Stomach (tissue), 9 donors: ENCODE results near the gene MTFR2. TPM values are rescaled to one million over a fixed set of nuclear protein-coding genes. Genes with fewer than 3 reads are reported as not detected.
A peak's percentile ranks its signal among the peaks of the same experiment; 100 is the strongest.

Experiments
- DNase-seq, 2 donors: peaks; one replicate each; pipeline versions ENCODE4 v3.0.0 to v3.0.0-alpha.2; 2013 to 2019
- H3K27ac ChIP-seq, 5 donors: fragments of 200-600 bp in 4 of 5; sonication (generic) in 4 of 5; one replicate each; pipeline ENCODE4 v1.5.1; 2013 to 2019; ENCODE audit warnings: mild to moderate bottlenecking in 1 of 5, moderate library complexity in 1 of 5
- H3K27me3 ChIP-seq, 3 donors: fragments of 200-600 bp; sonication (generic); one replicate each; pipeline ENCODE4 v1.5.1; 2017 to 2019; ENCODE audit warnings: mixed run types in 1 of 3
- H3K36me3 ChIP-seq, 4 donors: fragments of 200-600 bp; sonication (generic); 1 replicate in 3 of 4; 2 replicates in 1 of 4; pipeline ENCODE4 v1.5.1; 2016 to 2019
- H3K4me1 ChIP-seq, 4 donors: fragments of 200-600 bp; sonication (generic); one replicate each; pipeline ENCODE4 v1.5.1; 2016 to 2019
- H3K4me3 ChIP-seq, 4 donors: fragments of 200-600 bp; sonication (generic) in 3 of 4; one replicate each; pipeline ENCODE4 v1.5.1; 2016 to 2019; ENCODE audit warnings: mild to moderate bottlenecking in 1 of 4
- H3K9me3 ChIP-seq, 4 donors: fragments of 200-600 bp; sonication (generic); one replicate each; pipeline ENCODE4 v1.5.1; 2016 to 2019
- CTCF ChIP-seq, 7 experiments: fragments of 450-650 bp in 4 of 7; fragments of 200-600 bp in 3 of 7; sonication (generic) in 3 of 7; IDR thresholded peaks; one replicate each; pipeline ENCODE4 v1.5.1; 2016 to 2019; ENCODE audit warnings: antibody characterized with exemption in 7 of 7, control low read depth in 2 of 7, mild to moderate bottlenecking in 1 of 7
- EP300 ChIP-seq: sonication (generic); formaldehyde crosslinking; IDR thresholded peaks from one replicate; pipeline ENCODE4 v1.6.1; 2017; ENCODE audit warnings: antibody characterized with exemption
- POLR2A ChIP-seq, 4 donors: fragments of 450-650 bp; IDR thresholded peaks; one replicate each; pipeline ENCODE4 v1.6.1; 2016; ENCODE audit warnings: antibody characterized with exemption in 4 of 4, control low read depth in 2 of 4, mild to moderate bottlenecking in 1 of 4, moderate library complexity in 1 of 4
- POLR2AphosphoS5 ChIP-seq, 3 donors: sonication (generic); formaldehyde crosslinking; IDR thresholded peaks; one replicate each; pipeline ENCODE4 v1.6.1; 2016; ENCODE audit warnings: antibody characterized with exemption in 3 of 3
- WGBS, 5 donors: extraction: QIAGEN DNeasy Blood & Tissue Kit in 3 of 5; methylation state at CpG; one replicate each; pipeline versions ENCODE4 v1.1.5 to v1.1.7; 2013 to 2018; 5-methylcytosine and 5-hydroxymethylcytosine counted together
- intact Hi-C: fragments of 100-400 bp; cut with DNase I; formaldehyde crosslinking; loops from one replicate; pipeline ENCODE4 v1.15.1; 2023; ENCODE audit warnings: low total_unique reads
- polyA plus RNA-seq, 3 donors: library from polyadenylated mRNA; stranded (reverse); fragments of 200-250 nt; gene quantifications; one replicate each; pipeline ENCODE4 v1.2.3, GENCODE V29; 2013
- total RNA-seq, 5 donors: library from RNA; depleted of rRNA; stranded (reverse); fragments of >200 nt; gene quantifications; one replicate each; pipeline versions ENCODE4 v1.1.0 to v1.2.3, GENCODE V29; 2014 to 2016
- donor health status: healthy with polysubstance abuse.
- donor health status: Bipolar disorder and iron deficiency.
- donor health status: healthy.

The MTFR2 gene
- total and polyA plus RNA-seq, 8 donors = 1.8 to 4.0 (median 2.0) TPM; not detected in 3

DNA sequence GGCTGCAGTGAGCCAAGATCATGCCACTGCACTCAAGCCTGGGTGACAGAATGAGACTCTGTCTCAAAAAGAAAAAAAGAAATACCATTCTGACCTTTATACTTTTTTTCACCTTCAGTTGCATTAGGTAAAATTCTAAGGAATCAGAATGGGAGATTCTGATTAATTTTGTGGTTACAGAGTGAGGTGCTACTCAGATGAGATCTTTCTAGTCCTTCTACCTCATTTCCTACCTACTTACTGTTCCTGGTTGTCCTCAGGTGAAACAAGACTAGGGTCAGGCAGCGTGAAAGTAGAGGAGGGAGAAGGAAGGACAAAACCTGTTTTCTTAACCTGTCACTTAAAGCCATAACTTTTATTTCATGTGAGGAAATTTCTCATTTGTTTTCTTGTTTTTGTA is 63.7 kb downstream of the MTFR2 start:
- Histone ChIP-seq H3K9me3 (no peaks in the 10 kb centered on the region), H3K27ac (no peak overlapping the region), H3K36me3 (peaks cover 0 to 16% (median 3%) of the 10 kb centered on the region in 4 donors), H3K27me3 (no peaks in the 10 kb centered on the region), H3K4me3 (no peak overlapping the region), H3K4me1 (peaks cover 0 to 5% (median 0%) of the 10 kb centered on the region in 4 donors)
- intact Hi-C loops = no loop called here
- no peak for TF ChIP-seq POLR2A (IDR thresholded peaks at IDR 0.05)
- no peak for TF ChIP-seq EP300
- no peak for TF ChIP-seq POLR2AphosphoS5 (IDR thresholded peaks at IDR 0.05)
- 91 to 100% (median 92%) methylated on average over 1 of the region's 1 CpG for WGBS, 5 donors
- DNase-seq = no peak

DNA sequence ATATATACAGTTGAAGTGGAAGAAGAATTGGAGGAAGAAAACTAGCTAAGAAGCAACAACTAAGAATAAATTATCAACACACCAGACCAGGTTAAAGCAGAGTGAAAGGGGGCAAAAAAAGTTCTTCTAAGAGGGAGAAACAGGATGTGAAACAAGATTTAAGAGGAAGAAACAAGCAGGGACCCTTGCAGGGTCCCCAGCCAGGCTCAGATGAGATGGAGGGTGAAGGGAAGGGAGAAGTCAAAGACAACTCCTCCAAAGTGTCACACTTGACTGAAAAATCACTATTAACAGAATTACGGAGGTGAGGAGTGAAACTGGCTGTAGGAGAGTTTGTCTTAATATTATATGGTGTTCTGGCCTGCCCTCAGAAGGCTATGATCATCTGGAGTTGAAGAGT is 65.4 kb downstream of the MTFR2 start:
- H3K4me1 ChIP-seq = peaks cover 0 to 8% (median 0%) of the 10 kb centered on the region in 4 donors

DNA sequence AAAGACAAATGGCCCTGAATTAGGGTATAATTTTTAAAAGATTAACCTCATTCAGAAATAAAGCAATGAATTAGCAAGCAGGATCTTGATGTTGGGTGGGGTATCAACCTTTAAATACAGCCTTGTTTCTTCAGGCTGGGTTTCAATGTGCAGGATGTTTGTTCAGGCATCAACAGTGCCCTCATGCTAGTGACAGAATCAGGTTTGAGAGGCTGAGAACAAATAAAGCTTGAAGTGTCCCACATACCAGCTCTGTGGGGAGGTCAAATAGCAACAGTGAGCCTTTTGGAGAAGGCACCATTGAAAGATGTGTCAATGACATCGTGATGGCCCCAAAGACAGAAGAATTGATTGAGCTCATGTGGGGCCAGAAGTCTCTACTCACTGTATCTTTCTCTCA is 68.2 kb downstream of the MTFR2 start:
- H3K27me3 ChIP-seq = no peaks in the 10 kb centered on the region
- 54 to 74% (median 72%) methylated on average over 1 of the region's 1 CpG for WGBS, 5 donors
- H3K27ac ChIP-seq = no peak overlapping the region
- TF ChIP-seq CTCF (IDR thresholded peaks at IDR 0.05) = no peak
- no peak for TF ChIP-seq EP300
- H3K4me1 ChIP-seq = peaks cover 0 to 8% (median 0%) of the 10 kb centered on the region in 4 donors
- intact Hi-C loops = no loop called here
- H3K4me3 ChIP-seq = no peak overlapping the region
- peak in 1 of 2 donors; percentile 19 for DNase-seq
- peaks cover 0 to 7% (median 0%) of the 10 kb centered on the region in 4 donors for H3K36me3 ChIP-seq
- H3K9me3 ChIP-seq = no peaks in the 10 kb centered on the region

More for the DNA sequence above, 65.4 kb downstream of the MTFR2 start:
- TF ChIP-seq POLR2A (IDR thresholded peaks at IDR 0.05) (no peak), EP300 (no peak), CTCF (IDR thresholded peaks at IDR 0.05) (no peak), POLR2AphosphoS5 (IDR thresholded peaks at IDR 0.05) (no peak)
- 61 to 90% (median 86%) methylated on average over 1 of the region's 1 CpG for WGBS, 5 donors
- Histone ChIP-seq H3K27ac (no peak overlapping the region), H3K4me3 (no peak overlapping the region), H3K9me3 (no peaks in the 10 kb centered on the region), H3K36me3 (peaks cover 0 to 15% (median 3%) of the 10 kb centered on the region in 4 donors), H3K27me3 (no peaks in the 10 kb centered on the region)
- intact Hi-C loops = no loop called here
- no peak for DNase-seq

- Histone ChIP-seq H3K9me3 (no peaks in the 10 kb centered on the region), H3K36me3 (peaks cover 0 to 7% (median 0%) of the 10 kb centered on the region in 4 donors), H3K27me3 (no peaks in the 10 kb centered on the region), H3K4me3 (no peak overlapping the region), H3K4me1 (peaks cover 0 to 8% (median 0%) of the 10 kb centered on the region in 4 donors), H3K27ac (no peak overlapping the region)
- intact Hi-C loops = no loop called here
- no peak for TF ChIP-seq POLR2AphosphoS5 (IDR thresholded peaks at IDR 0.05)
- no peak for TF ChIP-seq POLR2A (IDR thresholded peaks at IDR 0.05)
- no peak for TF ChIP-seq EP300
- TF ChIP-seq CTCF (IDR thresholded peaks at IDR 0.05) = no peak
- no peak for DNase-seq
- 73 to 95% (median 80%) methylated on average over 1 of the region's 1 CpG for WGBS, 5 donors
Measured at GRCh38 chr6:136181512-136181833, 68.6 kb downstream of the MTFR2 start.

Other genes starting within 250 kb of the MTFR2 start
- 100 to 1,000 TPM; 137 to 294 (median 172) TPM for gene BCLAF1, start 39.5 kb upstream of the MTFR2 start, total RNA-seq
- 10 to 100 TPM; 12.8 to 17.7 (median 16.2) TPM for gene BCLAF1, start 39.5 kb upstream of the MTFR2 start, polyA plus RNA-seq